A549 (cell line): Measurements from ENCODE around the gene FHIT.

Experiments used
- CTCF ChIP-seq: fragments of >200 bp; sonication (Bioruptor Twin); formaldehyde crosslinking; IDR thresholded peaks from 3 replicates; pipeline ENCODE4 v1.5.1; 2016
- JUN ChIP-seq, 2 experiments: fragments of >200 bp; sonication (Bioruptor Twin); formaldehyde crosslinking; IDR thresholded peaks; 2 replicates in 1 of 2; 3 replicates in 1 of 2; pipeline ENCODE4 v1.6.1; 2016 to 2017
- MYC ChIP-seq: IDR thresholded peaks from 2 replicates; pipeline ENCODE4 v1.6.1; 2012; ENCODE audit warnings: mild to moderate bottlenecking, inconsistent platforms, low read length, improper control_type of control experiment, borderline replicate concordance
- POLR2A ChIP-seq: IDR thresholded peaks from 2 replicates; pipeline ENCODE4 v1.6.1; 2012; ENCODE audit warnings: mild to moderate bottlenecking, low read length
- SREBF2 ChIP-seq: fragments of 450-650 bp; IDR thresholded peaks from 2 replicates; pipeline ENCODE4 v1.6.1; 2014; ENCODE audit warnings: mild to moderate bottlenecking, moderate library complexity

GRCh38 chr3:59885899-59886400, 1365.3 kb downstream of the FHIT start:
- TF ChIP-seq CTCF = no peak
- no peak for TF ChIP-seq JUN (IDR thresholded peaks at IDR 0.05)
- no peak for TF ChIP-seq MYC
- TF ChIP-seq SREBF2 = no peak
- no peak for TF ChIP-seq POLR2A
